RWPE1 (cell line): Measurements from ENCODE around the gene ERC2.

Experiments
- CTCF ChIA-PET: fragments of 350-600 bp; sonication (Branson Sonifier 250); formaldehyde crosslinking; extraction: SDS; loops from one replicate; lab custom pipeline; 2021; lab: Yijun Ruan, JAX
- POLR2A ChIA-PET: fragments of 400-600 bp; formaldehyde crosslinking; extraction: SDS; loops from one replicate; lab custom pipeline; 2020; ENCODE audit warnings: antibody characterized with exemption; ENCODE audit not compliant: low non-redundant PET; lab: Yijun Ruan, JAX
- DNase-seq: peaks from one replicate; pipeline ENCODE4 v3.0.0; 2012; ENCODE audit warnings: low spot score
- H3K27ac ChIP-seq: fragments of 450-650 bp; 2 replicates; pipeline ENCODE4 v1.5.1; 2017
- TF ChIP-seq, protein P1 (sequence below): fragments of 450-650 bp; conservative IDR thresholded peaks from 2 replicates; pipeline ENCODE4 v1.5.1; 2017; ENCODE audit warnings: low read depth, mild to moderate bottlenecking

The ERC2 gene

DNA sequence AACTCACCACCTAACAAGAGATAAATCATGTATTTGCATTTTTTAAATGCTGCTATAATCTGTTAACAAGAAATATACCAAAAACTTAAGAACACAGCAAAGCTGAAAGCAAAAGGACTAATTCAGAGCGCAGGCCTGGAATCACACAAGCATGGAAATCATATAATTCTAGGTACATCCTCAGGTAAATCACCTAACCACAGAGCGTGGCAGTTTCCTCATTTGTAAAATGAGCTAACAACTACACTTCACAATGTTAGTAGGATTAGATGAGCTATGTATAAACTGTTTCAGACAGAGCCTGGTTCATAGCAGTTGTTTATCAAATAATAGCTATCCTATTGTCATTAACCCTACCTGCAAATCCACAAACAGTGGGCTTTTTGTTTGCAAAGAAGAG lies 146.4 kb downstream of the ERC2 start:
- CTCF ChIA-PET: no interaction called here
- TF ChIP-seq, protein P1, sequence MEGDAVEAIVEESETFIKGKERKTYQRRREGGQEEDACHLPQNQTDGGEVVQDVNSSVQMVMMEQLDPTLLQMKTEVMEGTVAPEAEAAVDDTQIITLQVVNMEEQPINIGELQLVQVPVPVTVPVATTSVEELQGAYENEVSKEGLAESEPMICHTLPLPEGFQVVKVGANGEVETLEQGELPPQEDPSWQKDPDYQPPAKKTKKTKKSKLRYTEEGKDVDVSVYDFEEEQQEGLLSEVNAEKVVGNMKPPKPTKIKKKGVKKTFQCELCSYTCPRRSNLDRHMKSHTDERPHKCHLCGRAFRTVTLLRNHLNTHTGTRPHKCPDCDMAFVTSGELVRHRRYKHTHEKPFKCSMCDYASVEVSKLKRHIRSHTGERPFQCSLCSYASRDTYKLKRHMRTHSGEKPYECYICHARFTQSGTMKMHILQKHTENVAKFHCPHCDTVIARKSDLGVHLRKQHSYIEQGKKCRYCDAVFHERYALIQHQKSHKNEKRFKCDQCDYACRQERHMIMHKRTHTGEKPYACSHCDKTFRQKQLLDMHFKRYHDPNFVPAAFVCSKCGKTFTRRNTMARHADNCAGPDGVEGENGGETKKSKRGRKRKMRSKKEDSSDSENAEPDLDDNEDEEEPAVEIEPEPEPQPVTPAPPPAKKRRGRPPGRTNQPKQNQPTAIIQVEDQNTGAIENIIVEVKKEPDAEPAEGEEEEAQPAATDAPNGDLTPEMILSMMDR: no peak
- POLR2A ChIA-PET: no interaction called here
- no peak overlapping the region for H3K27ac ChIP-seq
- no peak for DNase-seq

DNA sequence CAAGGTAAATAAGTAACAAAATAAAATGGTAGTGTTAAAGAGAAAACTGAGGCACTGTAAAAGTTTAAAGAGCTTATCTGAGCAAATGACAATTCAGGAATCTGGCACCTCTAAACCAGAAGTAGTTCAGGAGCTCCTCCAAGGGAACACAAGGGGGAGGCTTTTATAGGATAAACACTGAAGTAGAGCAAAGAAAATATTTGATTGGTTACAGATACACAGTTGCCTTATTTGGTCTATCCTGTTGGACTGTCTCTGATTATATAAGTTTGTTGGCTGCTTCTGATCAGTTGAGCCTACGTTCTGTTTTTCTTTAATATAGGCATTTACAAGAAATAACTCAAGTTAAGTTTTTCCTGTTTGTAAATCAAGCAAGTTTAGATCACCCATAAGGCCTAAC lies 146.9 kb downstream of the ERC2 start:
- POLR2A ChIA-PET: no interaction called here
- H3K27ac ChIP-seq: no peak overlapping the region
- TF ChIP-seq, protein P1: no peak
- no peak for DNase-seq
- CTCF ChIA-PET: interaction anchor here (0.6 kb wide), 1 partner anchor 650 kb away, joined by 3 read pairs; no protein-coding TSS in a partner anchor

DNA sequence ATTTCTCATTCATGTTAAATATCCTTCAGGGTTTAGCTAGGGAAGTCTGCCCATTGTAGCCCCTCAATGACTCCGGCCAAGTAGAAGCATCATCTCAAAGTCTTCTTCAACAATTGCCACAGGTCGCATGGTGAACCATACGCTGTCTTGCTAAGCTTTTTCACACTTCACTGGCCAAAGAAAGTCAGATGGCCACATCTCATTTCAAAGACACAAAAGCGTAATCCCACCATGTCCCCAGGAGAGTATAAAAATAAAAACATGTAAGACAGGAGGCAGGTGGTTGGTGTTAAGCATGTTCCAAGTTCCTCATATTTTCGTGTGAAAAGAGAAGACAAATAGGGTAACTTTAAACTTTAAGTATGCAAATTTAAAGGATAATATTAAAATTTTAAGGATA lies 147.4 kb downstream of the ERC2 start:
- ChIA-PET CTCF (interaction anchor here (0.6 kb wide), 1 partner anchor 650 kb away, joined by 3 read pairs; no protein-coding TSS in a partner anchor), POLR2A (no interaction called here)
- H3K27ac ChIP-seq: no peak overlapping the region
- TF ChIP-seq, protein P1: no peak
- no peak for DNase-seq

DNA sequence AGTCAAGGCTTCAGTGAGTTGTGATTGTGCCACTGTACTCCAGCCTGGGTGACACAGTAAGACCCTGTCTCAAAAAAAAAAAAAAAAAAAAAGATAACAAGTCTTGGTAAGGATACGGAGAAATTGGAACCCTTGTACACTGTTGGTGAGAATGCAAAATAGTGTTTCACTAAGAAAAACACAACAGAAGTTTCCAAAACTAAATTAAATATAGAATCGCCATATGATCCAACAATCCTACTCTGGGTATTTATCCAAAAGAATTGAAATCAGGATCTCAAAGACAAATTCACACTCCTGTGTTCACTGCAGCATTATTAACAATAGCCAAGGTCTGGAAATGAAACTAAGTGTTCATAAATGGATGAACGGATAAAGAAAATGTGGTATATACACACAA lies 149.4 kb downstream of the ERC2 start:
- no peak overlapping the region for H3K27ac ChIP-seq
- DNase-seq: no peak
- CTCF ChIA-PET: no interaction called here
- POLR2A ChIA-PET: no interaction called here
- TF ChIP-seq, protein P1: no peak

DNA sequence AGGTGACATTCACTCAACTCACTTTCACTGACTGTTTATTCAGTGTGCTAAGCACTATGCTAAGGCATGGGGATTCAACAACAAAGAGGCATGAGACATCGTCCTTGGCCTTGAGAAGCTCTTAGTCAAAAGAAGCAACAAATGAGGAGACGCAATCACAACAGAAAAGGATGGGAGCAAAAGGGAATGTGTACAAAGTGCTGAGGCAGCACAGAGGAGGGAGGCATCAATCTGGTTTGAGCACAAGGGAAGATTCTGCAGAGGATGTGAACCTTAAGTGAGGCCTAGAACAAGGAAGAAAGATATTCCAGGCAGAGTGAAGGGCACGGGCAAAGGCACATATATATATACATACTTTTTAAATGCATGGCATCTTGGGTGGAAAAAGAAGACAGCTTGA lies 151.3 kb downstream of the ERC2 start:
- TF ChIP-seq, protein P1: no peak
- ChIA-PET CTCF (no interaction called here), POLR2A (no interaction called here)
- no peak for DNase-seq
- no peak overlapping the region for H3K27ac ChIP-seq

DNA sequence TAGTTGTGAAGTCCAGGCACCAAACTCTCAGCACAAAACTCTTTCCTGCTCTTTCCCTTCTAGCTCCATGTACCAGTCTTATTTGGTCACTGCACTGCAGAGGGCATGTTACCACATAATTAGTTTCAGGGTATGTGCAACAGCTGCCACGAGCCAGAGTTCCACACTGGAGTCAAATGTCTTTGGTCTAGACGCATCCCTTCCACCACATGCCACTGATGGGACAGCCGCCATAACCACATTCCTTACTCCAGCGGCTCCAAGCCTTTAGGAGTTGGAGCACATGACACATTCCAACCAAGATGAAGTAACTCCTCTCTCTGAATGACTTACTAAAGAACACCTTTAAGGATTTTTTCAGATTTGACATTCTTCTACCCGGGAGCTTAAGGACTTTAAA lies 153.4 kb downstream of the ERC2 start:
- POLR2A ChIA-PET: no interaction called here
- no peak overlapping the region for H3K27ac ChIP-seq
- DNase-seq: no peak
- TF ChIP-seq, protein P1: no peak
- CTCF ChIA-PET: no interaction called here
